Measurements from ENCODE around the gene STPG3. TPM values are rescaled to one million over a fixed set of nuclear protein-coding genes. Genes with fewer than 3 reads are reported as not detected.
A peak's percentile ranks its signal among the peaks of the same experiment; 100 is the strongest.

Gene STPG3
- total and polyA plus RNA-seq, 2 of the 13 experiments (the other 11 are each of a cell fraction or from before 2014, with no cell fraction given), result not detected

DNA sequence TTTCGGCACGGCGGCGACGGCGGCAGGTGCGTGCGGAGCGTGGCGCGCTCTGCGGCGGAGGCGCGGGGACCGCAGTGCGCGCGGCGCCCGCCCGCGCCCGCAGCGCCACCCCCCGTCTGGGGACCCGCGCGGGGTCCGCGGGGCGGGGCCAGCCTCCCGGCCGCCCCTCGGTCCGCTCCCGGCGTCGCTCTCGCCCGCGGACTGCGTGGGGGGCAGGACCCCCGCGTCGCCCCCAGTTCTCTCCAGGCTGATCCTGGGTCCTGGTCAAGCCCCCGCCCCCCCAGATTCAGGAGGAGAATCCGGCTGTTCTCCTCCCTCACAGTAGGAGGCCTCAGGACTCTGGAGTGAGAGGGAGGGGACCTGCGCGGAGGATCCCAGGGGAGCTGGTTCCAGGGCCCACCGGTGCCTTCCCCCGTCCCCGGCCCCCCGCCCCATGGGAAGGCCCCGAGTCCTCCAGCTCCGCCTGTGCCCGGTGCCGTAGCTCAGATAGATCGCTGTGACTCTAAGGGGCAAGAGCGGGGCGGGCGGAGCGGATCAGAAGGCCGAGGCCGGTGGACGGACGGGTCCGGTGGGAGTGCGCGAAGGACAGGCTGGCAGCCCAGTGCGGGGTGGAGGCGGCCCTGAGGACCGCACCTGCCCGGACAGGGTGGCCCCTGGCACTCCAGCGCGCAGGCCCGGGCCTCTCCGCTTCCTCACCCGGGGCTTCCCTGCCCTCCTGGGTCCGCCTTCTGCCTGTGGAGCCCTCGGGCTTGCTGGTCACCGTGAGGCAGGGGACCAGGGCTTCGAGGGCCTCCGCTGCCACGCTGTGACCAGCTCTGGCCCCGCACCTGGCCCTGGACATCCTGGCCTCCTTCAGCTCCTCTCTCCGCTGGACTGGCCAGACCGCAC is 28.7 kb upstream of the STPG3 start, which contains the start of gene RNF208 (continued):
- TF ChIP-seq ZNF383 (CRISPR knock-in tag; IDR thresholded peaks at IDR 0.05; ENCODE audit: borderline replicate concordance) (no peak), AHR (CRISPR knock-in tag; IDR thresholded peaks at IDR 0.05) (no peak), ZNF557 (CRISPR knock-in tag; IDR thresholded peaks at IDR 0.05) (no peak), ZSCAN29 (CRISPR knock-in tag; conservative IDR thresholded peaks at IDR 0.05) (no peak), TAF1 (CRISPR knock-in tag; IDR thresholded peaks at IDR 0.05) (peak; percentile 42), ZFY (CRISPR knock-in tag; IDR thresholded peaks at IDR 0.05) (no peak; the same call in 1 of the 2 replicates), KAT2B (IDR thresholded peaks at IDR 0.05; ENCODE audit: borderline replicate concordance, low read depth, low read length) (no peak), TMF1 (CRISPR knock-in tag; IDR thresholded peaks at IDR 0.05; ENCODE audit: low read depth) (0 out of 2 replicates have a peak, but pooled peaks have one; percentile 28), ZNF772 (CRISPR knock-in tag; IDR thresholded peaks at IDR 0.05) (peak; percentile 48; the same call in 1 of the 2 replicates), ZNF652 (CRISPR knock-in tag; IDR thresholded peaks at IDR 0.05; ENCODE audit: borderline replicate concordance, low read depth) (no peak), CC2D1A (CRISPR knock-in tag; IDR thresholded peaks at IDR 0.05) (no peak), ZNF350 (CRISPR knock-in tag; IDR thresholded peaks at IDR 0.05; ENCODE audit: borderline replicate concordance, low read depth) (no peak; the same call in 1 of the 2 replicates), ZBTB21 (CRISPR knock-in tag; IDR thresholded peaks at IDR 0.05) (no peak), ZSCAN20 (CRISPR knock-in tag; IDR thresholded peaks at IDR 0.05; ENCODE audit: borderline replicate concordance) (no peak), SP1 (IDR thresholded peaks at IDR 0.05) (no peak), SP1 (CRISPR knock-in tag; IDR thresholded peaks at IDR 0.05) (no peak), ZMAT3 (CRISPR knock-in tag; conservative IDR thresholded peaks at IDR 0.05) (0 out of 2 replicates have a peak, but pooled peaks have one; percentile 25)
- TF ChIP-seq, protein P1, sequence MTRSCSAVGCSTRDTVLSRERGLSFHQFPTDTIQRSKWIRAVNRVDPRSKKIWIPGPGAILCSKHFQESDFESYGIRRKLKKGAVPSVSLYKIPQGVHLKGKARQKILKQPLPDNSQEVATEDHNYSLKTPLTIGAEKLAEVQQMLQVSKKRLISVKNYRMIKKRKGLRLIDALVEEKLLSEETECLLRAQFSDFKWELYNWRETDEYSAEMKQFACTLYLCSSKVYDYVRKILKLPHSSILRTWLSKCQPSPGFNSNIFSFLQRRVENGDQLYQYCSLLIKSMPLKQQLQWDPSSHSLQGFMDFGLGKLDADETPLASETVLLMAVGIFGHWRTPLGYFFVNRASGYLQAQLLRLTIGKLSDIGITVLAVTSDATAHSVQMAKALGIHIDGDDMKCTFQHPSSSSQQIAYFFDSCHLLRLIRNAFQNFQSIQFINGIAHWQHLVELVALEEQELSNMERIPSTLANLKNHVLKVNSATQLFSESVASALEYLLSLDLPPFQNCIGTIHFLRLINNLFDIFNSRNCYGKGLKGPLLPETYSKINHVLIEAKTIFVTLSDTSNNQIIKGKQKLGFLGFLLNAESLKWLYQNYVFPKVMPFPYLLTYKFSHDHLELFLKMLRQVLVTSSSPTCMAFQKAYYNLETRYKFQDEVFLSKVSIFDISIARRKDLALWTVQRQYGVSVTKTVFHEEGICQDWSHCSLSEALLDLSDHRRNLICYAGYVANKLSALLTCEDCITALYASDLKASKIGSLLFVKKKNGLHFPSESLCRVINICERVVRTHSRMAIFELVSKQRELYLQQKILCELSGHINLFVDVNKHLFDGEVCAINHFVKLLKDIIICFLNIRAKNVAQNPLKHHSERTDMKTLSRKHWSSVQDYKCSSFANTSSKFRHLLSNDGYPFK (CRISPR knock-in tag; IDR thresholded peaks at IDR 0.05; ENCODE audit: borderline replicate concordance), result no peak
- TF ChIP-seq, protein P2, sequence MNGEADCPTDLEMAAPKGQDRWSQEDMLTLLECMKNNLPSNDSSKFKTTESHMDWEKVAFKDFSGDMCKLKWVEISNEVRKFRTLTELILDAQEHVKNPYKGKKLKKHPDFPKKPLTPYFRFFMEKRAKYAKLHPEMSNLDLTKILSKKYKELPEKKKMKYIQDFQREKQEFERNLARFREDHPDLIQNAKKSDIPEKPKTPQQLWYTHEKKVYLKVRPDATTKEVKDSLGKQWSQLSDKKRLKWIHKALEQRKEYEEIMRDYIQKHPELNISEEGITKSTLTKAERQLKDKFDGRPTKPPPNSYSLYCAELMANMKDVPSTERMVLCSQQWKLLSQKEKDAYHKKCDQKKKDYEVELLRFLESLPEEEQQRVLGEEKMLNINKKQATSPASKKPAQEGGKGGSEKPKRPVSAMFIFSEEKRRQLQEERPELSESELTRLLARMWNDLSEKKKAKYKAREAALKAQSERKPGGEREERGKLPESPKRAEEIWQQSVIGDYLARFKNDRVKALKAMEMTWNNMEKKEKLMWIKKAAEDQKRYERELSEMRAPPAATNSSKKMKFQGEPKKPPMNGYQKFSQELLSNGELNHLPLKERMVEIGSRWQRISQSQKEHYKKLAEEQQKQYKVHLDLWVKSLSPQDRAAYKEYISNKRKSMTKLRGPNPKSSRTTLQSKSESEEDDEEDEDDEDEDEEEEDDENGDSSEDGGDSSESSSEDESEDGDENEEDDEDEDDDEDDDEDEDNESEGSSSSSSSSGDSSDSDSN (CRISPR knock-in tag; IDR thresholded peaks at IDR 0.05), result peak; percentile 83
- TF ChIP-seq, protein P3, sequence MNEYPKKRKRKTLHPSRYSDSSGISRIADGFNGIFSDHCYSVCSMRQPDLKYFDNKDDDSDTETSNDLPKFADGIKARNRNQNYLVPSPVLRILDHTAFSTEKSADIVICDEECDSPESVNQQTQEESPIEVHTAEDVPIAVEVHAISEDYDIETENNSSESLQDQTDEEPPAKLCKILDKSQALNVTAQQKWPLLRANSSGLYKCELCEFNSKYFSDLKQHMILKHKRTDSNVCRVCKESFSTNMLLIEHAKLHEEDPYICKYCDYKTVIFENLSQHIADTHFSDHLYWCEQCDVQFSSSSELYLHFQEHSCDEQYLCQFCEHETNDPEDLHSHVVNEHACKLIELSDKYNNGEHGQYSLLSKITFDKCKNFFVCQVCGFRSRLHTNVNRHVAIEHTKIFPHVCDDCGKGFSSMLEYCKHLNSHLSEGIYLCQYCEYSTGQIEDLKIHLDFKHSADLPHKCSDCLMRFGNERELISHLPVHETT (CRISPR knock-in tag; conservative IDR thresholded peaks at IDR 0.05), result no peak

Measured in HepG2 (cell line).